Naive thymus-derived CD4-positive, alpha-beta T cell (primary cell): ENCODE measurements around the gene SCN3B. TPM values are rescaled to one million over a fixed set of nuclear protein-coding genes. Genes with fewer than 3 reads are reported as not detected.

Experiments
- ATAC-seq: fragments of 150-1000 bp; cut with Tn5 transposase; 2 replicates; pipeline ENCODE4 v1.10.0; 2021; ENCODE audit warnings: mild to moderate bottlenecking, moderate library complexity
- CTCF ChIA-PET: fragments of 350-600 bp; sonication (Branson Sonifier 250); formaldehyde crosslinking; loops from one replicate; lab custom pipeline; 2021; ENCODE audit warnings: antibody characterized with exemption; lab: Charles Lee
- POLR2A ChIA-PET: fragments of 350-600 bp; sonication (Branson Sonifier 250); formaldehyde crosslinking; loops from one replicate; lab custom pipeline; 2021; ENCODE audit warnings: antibody characterized with exemption, inconsistent platforms; lab: Charles Lee
- DNase-seq, 9 donors: peaks; one replicate each; pipeline versions ENCODE4 v3.0.0 to v3.0.0-alpha.2; 2020 to 2022; ENCODE audit warnings: mixed read lengths in 1 of 9
- H3K27ac ChIP-seq: one replicate; pipeline ENCODE4 v1.7.0; 2013; ENCODE audit warnings: mild to moderate bottlenecking, low read depth, low read length, moderate library complexity
- H3K27me3 ChIP-seq, 2 donors: one replicate each; pipeline ENCODE4 v1.7.0; 2013; ENCODE audit warnings: low read length in 2 of 2, mild to moderate bottlenecking in 2 of 2, moderate library complexity in 2 of 2; ENCODE audit not compliant: control insufficient read depth in 2 of 2, insufficient read depth in 2 of 2
- H3K36me3 ChIP-seq, 3 experiments: 1 replicate in 2 of 3; 2 replicates in 1 of 3; pipeline ENCODE4 v1.7.0; 2013; ENCODE audit warnings: low read length in 3 of 3, mild to moderate bottlenecking in 3 of 3, moderate library complexity in 1 of 3; ENCODE audit not compliant: insufficient read depth in 3 of 3, control insufficient read depth in 2 of 3
- H3K4me1 ChIP-seq, 2 donors: one replicate each; pipeline ENCODE4 v1.7.0; 2013; ENCODE audit warnings: low read length in 2 of 2, mild to moderate bottlenecking in 2 of 2, moderate library complexity in 1 of 2; ENCODE audit not compliant: control insufficient read depth in 2 of 2, insufficient read depth in 2 of 2
- H3K4me3 ChIP-seq: 2 replicates; pipeline ENCODE4 v1.7.0; 2013; ENCODE audit warnings: mild to moderate bottlenecking, low read length
- H3K9me3 ChIP-seq, 3 experiments: 1 replicate in 2 of 3; 2 replicates in 1 of 3; pipeline ENCODE4 v1.7.0; 2013; ENCODE audit warnings: low read length in 3 of 3; ENCODE audit not compliant: control insufficient read depth in 2 of 3
- H3K27ac Mint-ChIP-seq, 9 donors: one replicate each; pipeline ENCODE4 v1.8.0; 2020 to 2022; ENCODE audit warnings: mixed read lengths in 9 of 9, mild to moderate bottlenecking in 8 of 9, moderate library complexity in 5 of 9, inconsistent platforms in 2 of 9
- H3K27me3 Mint-ChIP-seq, 5 donors: one replicate each; pipeline ENCODE4 v1.8.0; 2021 to 2022; ENCODE audit warnings: mixed read lengths in 5 of 5, mild to moderate bottlenecking in 1 of 5
- H3K36me3 Mint-ChIP-seq, 5 donors: one replicate each; pipeline ENCODE4 v1.8.0; 2020 to 2022; ENCODE audit warnings: mixed read lengths in 5 of 5, mild to moderate bottlenecking in 3 of 5, inconsistent platforms in 1 of 5
- H3K4me1 Mint-ChIP-seq, 7 donors: one replicate each; pipeline ENCODE4 v1.8.0; 2020 to 2022; ENCODE audit warnings: mixed read lengths in 7 of 7, mild to moderate bottlenecking in 3 of 7, inconsistent platforms in 1 of 7
- H3K4me3 Mint-ChIP-seq, 10 donors: one replicate each; pipeline ENCODE4 v1.8.0; 2020 to 2022; ENCODE audit warnings: mild to moderate bottlenecking in 10 of 10, mixed read lengths in 10 of 10, moderate library complexity in 6 of 10, inconsistent platforms in 2 of 10
- H3K9me3 Mint-ChIP-seq, 11 donors: one replicate each; pipeline ENCODE4 v1.8.0; 2020 to 2022; ENCODE audit warnings: mixed read lengths in 11 of 11, mild to moderate bottlenecking in 4 of 11, inconsistent platforms in 1 of 11, moderate library complexity in 1 of 11
- intact Hi-C, 2 donors: fragments of 100-400 bp; cut with micrococcal nuclease; formaldehyde crosslinking; loops; one replicate each; pipeline ENCODE4 v1.15.1; 2023
- polyA plus RNA-seq, 2 donors: library from polyadenylated mRNA; unstranded; fragments of 300-500 nt; fragmentation: Illumina TruSeq; gene quantifications; one replicate each; pipeline ENCODE4 v1.2.3, GENCODE V29; 2021
- total RNA-seq, 6 experiments: library from RNA in 5 of 6; stranded (reverse) in 5 of 6; gene quantifications; 1 replicate in 5 of 6; 2 replicates in 1 of 6; pipeline ENCODE4 v1.2.3 and lab custom pipeline; 2021 to 2026

Gene SCN3B
- total and polyA plus RNA-seq, 7 experiments from 2014 or later, result not detected

GRCh38 chr11:123640677-123641494 lies 13.5 kb downstream of the SCN3B start:
- no peaks in the 10 kb centered on the region for H3K9me3 ChIP-seq
- ChIA-PET POLR2A (interaction anchor here (0.5 kb wide), 1 partner anchor 54 kb away, joined by 4 read pairs; no protein-coding TSS in a partner anchor), CTCF (interaction anchor here (1.4 to 8.8 kb wide), 3 partner anchors 21 to 70 kb away, joined by 3 to 99 read pairs (median 5); no protein-coding TSS in a partner anchor)
- no peaks in the 10 kb centered on the region for H3K27me3 ChIP-seq
- H3K36me3 Mint-ChIP-seq, result no peaks in the 10 kb centered on the region
- H3K27ac Mint-ChIP-seq, result peak overlapping the region in 1 of 9 donors; percentile 69
- ATAC-seq (peak; percentile 77), DNase-seq (peak; percentile 29 to 65 (median 56))
- intact Hi-C loops, result loop anchor here (1.0 to 10.0 kb wide), 2 partner anchors 66 to 554 kb away; no protein-coding TSS in a partner anchor
- no peak overlapping the region for H3K27ac ChIP-seq
- H3K4me3 ChIP-seq, result no peak overlapping the region
- peaks cover 0 to 2% (median 0%) of the 10 kb centered on the region in 11 donors for H3K9me3 Mint-ChIP-seq
- no peaks in the 10 kb centered on the region for H3K4me1 ChIP-seq
- peaks cover 0 to 4% (median 2%) of the 10 kb centered on the region in 7 donors for H3K4me1 Mint-ChIP-seq
- H3K4me3 Mint-ChIP-seq, result no peak overlapping the region
- H3K27me3 Mint-ChIP-seq, result peaks cover 11 to 46% (median 27%) of the 10 kb centered on the region in 5 donors
- no peaks in the 10 kb centered on the region for H3K36me3 ChIP-seq

- H3K27me3 Mint-ChIP-seq, result peaks cover 12 to 42% (median 28%) of the 10 kb centered on the region in 5 donors
- CTCF ChIA-PET, result interaction anchor here (1.4 to 8.8 kb wide), 3 partner anchors 20 to 70 kb away, joined by 3 to 99 read pairs (median 5); no protein-coding TSS in a partner anchor
- no peaks in the 10 kb centered on the region for H3K36me3 ChIP-seq
- H3K27me3 ChIP-seq, result no peaks in the 10 kb centered on the region
- H3K9me3 Mint-ChIP-seq, result peaks cover 0 to 2% (median 0%) of the 10 kb centered on the region in 11 donors
- peaks cover 0 to 4% (median 2%) of the 10 kb centered on the region in 7 donors for H3K4me1 Mint-ChIP-seq
- ATAC-seq, result no peak
- H3K36me3 Mint-ChIP-seq, result no peaks in the 10 kb centered on the region
- H3K9me3 ChIP-seq, result no peaks in the 10 kb centered on the region
- H3K4me3 Mint-ChIP-seq, result no peak overlapping the region
- POLR2A ChIA-PET, result no interaction called here
- H3K4me3 ChIP-seq, result no peak overlapping the region
- H3K4me1 ChIP-seq, result no peaks in the 10 kb centered on the region
- no peak overlapping the region for H3K27ac Mint-ChIP-seq
- intact Hi-C loops, result loop anchor here in 1 of 2 donors (10.0 kb wide), 1 partner anchor 555 kb away; no protein-coding TSS in a partner anchor
- no peak overlapping the region for H3K27ac ChIP-seq
- no peak for DNase-seq
Observed at GRCh38 chr11:123640029-123640428, 14.4 kb downstream of the SCN3B start.

GRCh38 chr11:123630126-123630608 lies 24.3 kb downstream of the SCN3B start:
- CTCF ChIA-PET, result no interaction called here
- H3K27ac Mint-ChIP-seq, result no peak overlapping the region
- no peak overlapping the region for H3K27ac ChIP-seq
- H3K4me1 Mint-ChIP-seq, result no peaks in the 10 kb centered on the region
- no peaks in the 10 kb centered on the region for H3K9me3 ChIP-seq
- H3K36me3 ChIP-seq, result no peaks in the 10 kb centered on the region
- H3K36me3 Mint-ChIP-seq, result peaks cover 0 to 8% (median 0%) of the 10 kb centered on the region in 5 donors
- no peak for DNase-seq
- ATAC-seq, result no peak
- H3K9me3 Mint-ChIP-seq, result no peaks in the 10 kb centered on the region
- H3K4me1 ChIP-seq, result no peaks in the 10 kb centered on the region
- POLR2A ChIA-PET, result no interaction called here
- no peak overlapping the region for H3K4me3 ChIP-seq
- no peaks in the 10 kb centered on the region for H3K27me3 ChIP-seq
- intact Hi-C loops, result no loop called here
- H3K4me3 Mint-ChIP-seq, result no peak overlapping the region
- peaks cover 5 to 23% (median 10%) of the 10 kb centered on the region in 5 donors for H3K27me3 Mint-ChIP-seq

- POLR2A ChIA-PET, result no interaction called here
- Mint-ChIP-seq H3K27ac (no peak overlapping the region), H3K4me3 (no peak overlapping the region)
Observed at GRCh38 chr11:123628936-123629683, 25.3 kb downstream of the SCN3B start.

GRCh38 chr11:123624974-123625373 lies 29.4 kb downstream of the SCN3B start:
- intact Hi-C loops, result no loop called here

More at GRCh38 chr11:123628936-123629683, 25.3 kb downstream of the SCN3B start:
- H3K9me3 ChIP-seq, result no peaks in the 10 kb centered on the region
- DNase-seq (no peak), ATAC-seq (peak; percentile 22)
- Mint-ChIP-seq H3K4me1 (no peaks in the 10 kb centered on the region), H3K27me3 (peaks cover 0 to 16% (median 4%) of the 10 kb centered on the region in 5 donors), H3K9me3 (no peaks in the 10 kb centered on the region), H3K36me3 (peaks cover 0 to 12% (median 0%) of the 10 kb centered on the region in 5 donors)
- no peaks in the 10 kb centered on the region for H3K4me1 ChIP-seq
- no peaks in the 10 kb centered on the region for H3K36me3 ChIP-seq
- intact Hi-C loops, result no loop called here
- no peaks in the 10 kb centered on the region for H3K27me3 ChIP-seq
- H3K27ac ChIP-seq, result no peak overlapping the region
- CTCF ChIA-PET, result no interaction called here
- H3K4me3 ChIP-seq, result no peak overlapping the region

GRCh38 chr11:123622576-123622975 lies 31.8 kb downstream of the SCN3B start:
- CTCF ChIA-PET, result no interaction called here
- H3K4me1 ChIP-seq, result no peaks in the 10 kb centered on the region
- no peaks in the 10 kb centered on the region for H3K27me3 Mint-ChIP-seq

More at GRCh38 chr11:123624974-123625373, 29.4 kb downstream of the SCN3B start:
- Histone ChIP-seq H3K27me3 (no peaks in the 10 kb centered on the region), H3K27ac (no peak overlapping the region), H3K4me1 (no peaks in the 10 kb centered on the region), H3K4me3 (no peak overlapping the region), H3K36me3 (no peaks in the 10 kb centered on the region), H3K9me3 (no peaks in the 10 kb centered on the region)
- Mint-ChIP-seq H3K4me3 (no peak overlapping the region), H3K27ac (peak overlapping the region in 1 of 9 donors; percentile 34), H3K36me3 (peaks cover 0 to 26% (median 4%) of the 10 kb centered on the region in 5 donors), H3K27me3 (peaks cover 0 to 2% (median 0%) of the 10 kb centered on the region in 5 donors), H3K9me3 (peaks cover 0 to 1% (median 0%) of the 10 kb centered on the region in 11 donors), H3K4me1 (no peaks in the 10 kb centered on the region)
- CTCF ChIA-PET, result interaction anchor here (1.1 kb wide), 1 partner anchor 83 kb away, joined by 3 read pairs; no protein-coding TSS in a partner anchor
- POLR2A ChIA-PET, result no interaction called here
- DNase-seq (no peak), ATAC-seq (no peak)

More at GRCh38 chr11:123622576-123622975, 31.8 kb downstream of the SCN3B start:
- H3K27ac ChIP-seq, result no peak overlapping the region
- ATAC-seq, result no peak
- POLR2A ChIA-PET, result no interaction called here
- H3K4me3 ChIP-seq, result no peak overlapping the region
- Mint-ChIP-seq H3K36me3 (peaks cover 0 to 47% (median 19%) of the 10 kb centered on the region in 5 donors), H3K27ac (peak overlapping the region in 2 of 9 donors; percentile 45 to 74), H3K4me1 (no peaks in the 10 kb centered on the region), H3K9me3 (peaks cover 0 to 1% (median 0%) of the 10 kb centered on the region in 11 donors), H3K4me3 (no peak overlapping the region)
- no peaks in the 10 kb centered on the region for H3K27me3 ChIP-seq
- DNase-seq, result no peak
- intact Hi-C loops, result no loop called here
- no peaks in the 10 kb centered on the region for H3K36me3 ChIP-seq
- H3K9me3 ChIP-seq, result no peaks in the 10 kb centered on the region
